ENCODE measurements around the gene HNF4A.

HNF4A gene

GRCh38 chr20:44404204-44405181 is 49.0 kb downstream of the HNF4A start:
- DNase-seq (ENCODE audit: low read depth in 2 of 2), result no peak
- no peak for TF ChIP-seq CTCF (IDR thresholded peaks at IDR 0.05; ENCODE audit: low read depth, low read length)
- no peak overlapping the region for H3K4me3 ChIP-seq (replicated peaks in 1 of 2; ENCODE audit: low read depth in 2 of 2, low read length in 2 of 2)

GRCh38 chr20:44405257-44405656 is 49.8 kb downstream of the HNF4A start:
- H3K4me3 ChIP-seq (replicated peaks in 1 of 2; ENCODE audit: low read depth in 2 of 2, low read length in 2 of 2), result no peak overlapping the region
- no peak for TF ChIP-seq CTCF (IDR thresholded peaks at IDR 0.05; ENCODE audit: low read depth, low read length)
- DNase-seq (ENCODE audit: low read depth in 2 of 2), result no peak

GRCh38 chr20:44405785-44406571 is 50.5 kb downstream of the HNF4A start:
- H3K4me3 ChIP-seq (replicated peaks in 1 of 2; ENCODE audit: low read depth in 2 of 2, low read length in 2 of 2), result no peak overlapping the region
- TF ChIP-seq CTCF (IDR thresholded peaks at IDR 0.05; ENCODE audit: low read depth, low read length), result no peak
- DNase-seq (ENCODE audit: low read depth in 2 of 2), result no peak

- H3K4me3 ChIP-seq (replicated peaks in 1 of 2; ENCODE audit: low read depth in 2 of 2, low read length in 2 of 2), result no peak overlapping the region
- no peak for DNase-seq (ENCODE audit: low read depth in 2 of 2)
- TF ChIP-seq CTCF (IDR thresholded peaks at IDR 0.05; ENCODE audit: low read depth, low read length), result no peak
Observed at GRCh38 chr20:44406572-44407137, 51.2 kb downstream of the HNF4A start.

- no peak overlapping the region for H3K4me3 ChIP-seq (replicated peaks in 1 of 2; ENCODE audit: low read depth in 2 of 2, low read length in 2 of 2)
- DNase-seq (ENCODE audit: low read depth in 2 of 2), result peak; percentile 27 to 37
- TF ChIP-seq CTCF (IDR thresholded peaks at IDR 0.05; ENCODE audit: low read depth, low read length), result no peak
Observed at GRCh38 chr20:44407402-44408184, 52.1 kb downstream of the HNF4A start.

GRCh38 chr20:44409132-44409600 is 53.7 kb downstream of the HNF4A start:
- no peak for TF ChIP-seq CTCF (IDR thresholded peaks at IDR 0.05; ENCODE audit: low read depth, low read length)
- no peak overlapping the region for H3K4me3 ChIP-seq (replicated peaks in 1 of 2; ENCODE audit: low read depth in 2 of 2, low read length in 2 of 2)
- DNase-seq (ENCODE audit: low read depth in 2 of 2), result peak; percentile 44 to 50

All from cardiac fibroblast (primary cell).